IPS-18a (cell line): Measurements from ENCODE around the gene HARS2.
"Not testable (repeated sequence)": the region's sequence is repeated elsewhere in the genome, so short reads cannot be mapped to it uniquely, and the experiment has no call there.

ENCODE experiments used
- H3K27ac ChIP-seq: one replicate; pipeline ENCODE4 v1.5.1; 2013; ENCODE audit warnings: low read length
- H3K27me3 ChIP-seq: one replicate; pipeline ENCODE4 v1.6.1; 2013; ENCODE audit warnings: mild to moderate bottlenecking, low read length; ENCODE audit not compliant: control insufficient read depth, insufficient read depth
- H3K36me3 ChIP-seq: one replicate; pipeline ENCODE4 v1.6.1; 2013; ENCODE audit warnings: low read depth, low read length; ENCODE audit not compliant: control insufficient read depth
- H3K4me1 ChIP-seq: one replicate; pipeline ENCODE4 v1.6.1; 2013; ENCODE audit warnings: low read depth, low read length; ENCODE audit not compliant: control insufficient read depth
- H3K4me3 ChIP-seq: one replicate; pipeline ENCODE4 v1.5.1; 2013; ENCODE audit warnings: low read length
- H3K9ac ChIP-seq: one replicate; pipeline ENCODE4 v1.6.1; 2013; ENCODE audit warnings: mild to moderate bottlenecking, low read length, moderate library complexity
- H3K9me3 ChIP-seq: one replicate; pipeline ENCODE4 v1.6.1; 2013; ENCODE audit warnings: low read depth, low read length; ENCODE audit not compliant: control insufficient read depth

Gene HARS2, protein sequence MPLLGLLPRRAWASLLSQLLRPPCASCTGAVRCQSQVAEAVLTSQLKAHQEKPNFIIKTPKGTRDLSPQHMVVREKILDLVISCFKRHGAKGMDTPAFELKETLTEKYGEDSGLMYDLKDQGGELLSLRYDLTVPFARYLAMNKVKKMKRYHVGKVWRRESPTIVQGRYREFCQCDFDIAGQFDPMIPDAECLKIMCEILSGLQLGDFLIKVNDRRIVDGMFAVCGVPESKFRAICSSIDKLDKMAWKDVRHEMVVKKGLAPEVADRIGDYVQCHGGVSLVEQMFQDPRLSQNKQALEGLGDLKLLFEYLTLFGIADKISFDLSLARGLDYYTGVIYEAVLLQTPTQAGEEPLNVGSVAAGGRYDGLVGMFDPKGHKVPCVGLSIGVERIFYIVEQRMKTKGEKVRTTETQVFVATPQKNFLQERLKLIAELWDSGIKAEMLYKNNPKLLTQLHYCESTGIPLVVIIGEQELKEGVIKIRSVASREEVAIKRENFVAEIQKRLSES

DNA sequence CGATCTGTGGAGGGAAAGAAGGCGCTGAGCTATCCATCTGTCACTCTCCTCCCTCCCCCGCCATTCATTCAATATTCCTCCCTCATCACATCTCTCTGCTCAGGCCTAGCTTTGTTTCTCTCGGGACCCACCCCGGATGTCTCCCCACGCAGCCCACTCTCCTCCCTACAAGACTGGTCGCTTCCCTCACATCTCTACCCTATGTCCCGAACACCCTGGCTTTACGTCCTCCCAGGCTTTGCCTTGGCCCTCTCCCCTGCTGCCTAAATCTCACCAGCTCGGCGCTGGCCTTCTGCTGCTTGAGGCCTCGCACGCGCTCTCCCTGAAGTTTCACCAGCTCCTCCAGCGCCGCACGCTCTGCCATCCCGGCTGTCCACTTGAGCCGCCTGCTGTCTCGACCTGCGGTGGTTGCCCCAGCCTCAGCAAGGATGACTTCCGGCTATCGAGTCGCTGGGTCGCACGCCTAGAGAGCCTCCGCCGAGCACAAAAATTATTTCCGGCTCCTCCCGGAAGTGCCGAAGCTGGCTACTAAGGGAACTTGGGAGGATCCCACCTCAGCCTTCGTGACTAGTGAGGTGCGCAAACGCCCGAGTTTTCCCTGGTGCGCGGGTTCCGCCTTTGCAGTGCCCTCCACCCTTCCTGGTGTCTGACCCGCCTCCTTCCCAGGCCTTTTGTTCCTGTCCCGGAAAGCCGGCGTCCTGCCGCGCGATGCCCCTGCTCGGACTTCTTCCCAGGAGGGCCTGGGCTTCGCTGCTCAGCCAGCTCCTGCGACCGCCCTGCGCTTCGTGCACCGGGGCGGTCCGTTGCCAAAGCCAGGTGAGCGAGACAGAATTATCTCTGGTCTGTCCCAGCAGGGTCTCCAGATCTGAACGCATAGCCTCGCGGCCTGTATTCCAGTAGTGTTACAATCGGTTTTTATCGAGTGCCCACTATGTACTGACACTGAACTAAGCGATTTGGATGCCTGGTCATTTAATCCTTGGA is at the start of gene HARS2, which contains the start of gene HARS1:
Gene HARS2, plus strand, starts transcription at position 515 of the 984 bp plus-strand sequence. Its CDS starts 194 bp downstream, at position 709.
Gene HARS1, minus strand, starts transcription at position 430 of the 984 bp plus-strand sequence. Its CDS starts 66 bp downstream, at position 364.
- H3K4me3 ChIP-seq, result peak within 1 kb of the TSS; percentile 90
- peaks cover 38% of the 10 kb centered on the region for H3K36me3 ChIP-seq
- peak within 1 kb of the TSS; percentile 54 for H3K27ac ChIP-seq

DNA sequence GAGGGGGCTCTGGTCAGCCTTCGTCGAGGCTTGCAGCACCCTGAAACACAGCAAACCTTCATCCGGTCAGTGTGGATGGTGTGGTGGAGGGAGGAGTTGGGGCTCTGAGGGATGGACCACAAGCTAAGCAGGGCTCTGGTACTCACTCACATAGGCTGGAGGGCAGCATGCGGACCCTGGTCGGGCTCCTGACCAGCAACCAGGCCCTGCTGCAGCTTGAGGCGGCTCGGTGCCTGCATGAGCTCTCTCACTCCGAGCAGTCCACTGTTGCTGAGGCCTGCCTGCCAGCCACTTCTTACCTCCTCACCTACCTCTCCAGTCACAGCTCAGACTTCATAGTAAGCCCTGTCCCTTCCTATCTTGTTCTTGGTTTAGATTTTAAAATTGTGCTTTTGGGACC is 49.5 kb upstream of the HARS2 start:
- no peak overlapping the region for H3K9ac ChIP-seq
- H3K4me1 ChIP-seq, result peaks cover 3% of the 10 kb centered on the region
- H3K4me3 ChIP-seq, result no peak overlapping the region
- no peak overlapping the region for H3K27ac ChIP-seq
- H3K9me3 ChIP-seq, result no peaks in the 10 kb centered on the region
- peaks cover 41% of the 10 kb centered on the region for H3K36me3 ChIP-seq
- H3K27me3 ChIP-seq, result no peaks in the 10 kb centered on the region

More for the DNA sequence above, at the start of gene HARS2, which contains the start of gene HARS1:
- Histone ChIP-seq H3K4me1 (no peaks in the 10 kb centered on the region), H3K9me3 (no peaks in the 10 kb centered on the region), H3K27me3 (no peaks in the 10 kb centered on the region), H3K9ac (peak within 1 kb of the TSS; percentile 73)

DNA sequence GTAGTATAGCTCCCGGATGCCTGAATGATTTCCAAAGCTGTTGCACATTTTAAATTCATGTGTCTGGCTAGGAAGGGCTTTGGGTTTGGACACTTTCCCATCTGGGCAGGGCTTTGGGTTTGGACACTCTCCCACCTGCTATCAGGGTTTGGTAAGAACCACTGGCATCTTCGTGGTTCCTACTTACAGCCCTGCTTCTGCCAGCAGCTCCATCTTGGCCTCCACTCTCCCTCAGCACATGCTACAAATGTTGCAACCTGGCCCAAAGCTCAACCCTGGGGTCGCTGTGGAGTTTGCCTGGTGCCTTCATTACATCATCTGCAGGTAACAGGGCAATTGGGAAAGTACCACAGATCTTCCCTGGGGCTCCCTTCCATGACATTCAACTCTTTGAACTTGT is 48.5 kb upstream of the HARS2 start:
- Histone ChIP-seq H3K4me1 (peaks cover 3% of the 10 kb centered on the region), H3K9me3 (no peaks in the 10 kb centered on the region), H3K9ac (no peak overlapping the region), H3K4me3 (no peak overlapping the region), H3K36me3 (peaks cover 41% of the 10 kb centered on the region), H3K27ac (no peak overlapping the region), H3K27me3 (no peaks in the 10 kb centered on the region)

DNA sequence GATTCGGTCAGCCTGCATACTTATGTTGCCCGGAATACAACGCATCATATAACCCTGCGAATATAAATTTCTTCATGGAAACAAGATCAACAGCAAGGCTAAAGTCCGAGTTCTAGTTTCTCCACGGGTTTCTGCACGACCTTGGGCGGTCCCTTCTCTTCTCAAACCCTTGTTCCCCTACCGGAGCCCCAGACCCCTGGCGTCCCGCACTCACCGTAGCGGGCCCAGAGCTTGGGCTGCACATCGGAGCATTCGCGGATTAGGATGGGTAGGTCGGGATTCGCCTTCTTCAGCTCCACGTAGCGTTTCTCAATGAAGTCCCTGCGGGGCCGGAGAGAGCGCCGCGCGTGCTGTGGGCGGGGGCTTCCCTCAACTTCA is 44.2 kb upstream of the HARS2 start:
- Histone ChIP-seq H3K27ac (no peak overlapping the region), H3K36me3 (peaks cover 53% of the 10 kb centered on the region), H3K9ac (peak overlapping the region; percentile 81), H3K27me3 (no peaks in the 10 kb centered on the region), H3K4me1 (no peaks in the 10 kb centered on the region), H3K9me3 (no peaks in the 10 kb centered on the region), H3K4me3 (peak overlapping the region; percentile 94)

DNA sequence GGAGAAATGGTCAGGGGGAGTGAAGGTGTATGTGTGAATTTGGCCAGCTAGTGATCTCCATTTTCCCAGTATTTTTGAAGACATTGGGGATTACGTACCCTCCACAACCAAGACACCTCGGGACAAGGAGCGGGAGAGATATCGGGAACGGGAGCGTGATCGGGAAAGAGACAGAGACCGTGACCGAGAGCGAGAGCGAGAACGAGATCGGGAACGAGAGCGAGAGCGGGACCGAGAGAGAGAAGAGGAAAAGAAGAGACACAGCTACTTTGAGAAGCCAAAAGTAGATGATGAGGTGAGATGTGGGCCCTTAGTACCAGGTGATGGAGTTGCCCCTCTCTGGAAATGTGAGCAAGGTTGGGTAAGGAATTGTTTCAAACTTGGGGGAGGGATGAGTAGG is 32.4 kb upstream of the HARS2 start:
- peaks cover 83% of the 10 kb centered on the region for H3K36me3 ChIP-seq

DNA sequence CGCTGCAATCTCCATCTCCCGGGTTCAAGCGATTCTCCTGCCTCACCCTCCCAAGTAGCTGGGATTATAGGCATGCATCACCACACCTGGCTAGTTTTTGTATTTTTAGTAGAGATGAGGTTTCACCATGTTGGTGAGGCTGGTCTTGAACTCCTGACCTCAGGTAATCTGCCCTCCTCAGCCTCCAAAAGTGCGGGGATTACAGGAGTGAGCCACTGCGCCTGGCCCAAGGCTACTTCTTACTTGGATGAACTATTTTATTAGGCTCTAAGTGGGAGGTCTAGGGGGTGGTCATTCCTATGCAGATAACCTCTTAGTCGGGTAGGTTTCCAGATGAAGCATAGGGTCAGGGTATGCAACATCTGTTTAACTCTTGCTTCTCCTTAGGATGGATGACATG is 30.9 kb upstream of the HARS2 start:
- not testable (repeated sequence) for H3K9me3 ChIP-seq, H3K4me1 ChIP-seq, H3K9ac ChIP-seq, H3K4me3 ChIP-seq, H3K27me3 ChIP-seq, H3K27ac ChIP-seq
- peaks cover 68% of the 10 kb centered on the region for H3K36me3 ChIP-seq

More for the DNA sequence above, 32.4 kb upstream of the HARS2 start:
- Histone ChIP-seq H3K9me3 (no peaks in the 10 kb centered on the region), H3K4me3 (no peak overlapping the region), H3K27ac (no peak overlapping the region), H3K9ac (no peak overlapping the region), H3K4me1 (no peaks in the 10 kb centered on the region), H3K27me3 (no peaks in the 10 kb centered on the region)

DNA sequence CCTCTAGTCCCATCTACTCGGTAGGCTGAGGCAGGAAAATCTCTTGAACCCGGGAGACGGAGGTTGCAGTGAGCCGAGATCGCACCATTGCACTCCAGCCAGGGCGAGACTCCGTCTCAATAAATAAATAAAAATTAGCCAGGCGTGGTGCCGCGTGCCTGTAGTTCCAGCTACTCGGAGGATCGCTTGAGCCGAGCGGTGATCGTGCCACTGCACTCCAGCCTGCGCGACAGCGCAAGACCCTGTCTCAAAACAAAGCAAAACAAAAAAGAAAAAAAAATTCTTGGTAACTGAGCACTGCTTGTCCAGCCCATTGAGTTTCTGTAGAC is 27.3 kb upstream of the HARS2 start:
- H3K9ac ChIP-seq, result peak overlapping the region; percentile 61
- H3K9me3 ChIP-seq, result no peaks in the 10 kb centered on the region
- no peaks in the 10 kb centered on the region for H3K4me1 ChIP-seq
- H3K27ac ChIP-seq, result no peak overlapping the region
- no peaks in the 10 kb centered on the region for H3K27me3 ChIP-seq
- peak overlapping the region; percentile 91 for H3K4me3 ChIP-seq
- H3K36me3 ChIP-seq, result peaks cover 53% of the 10 kb centered on the region

DNA sequence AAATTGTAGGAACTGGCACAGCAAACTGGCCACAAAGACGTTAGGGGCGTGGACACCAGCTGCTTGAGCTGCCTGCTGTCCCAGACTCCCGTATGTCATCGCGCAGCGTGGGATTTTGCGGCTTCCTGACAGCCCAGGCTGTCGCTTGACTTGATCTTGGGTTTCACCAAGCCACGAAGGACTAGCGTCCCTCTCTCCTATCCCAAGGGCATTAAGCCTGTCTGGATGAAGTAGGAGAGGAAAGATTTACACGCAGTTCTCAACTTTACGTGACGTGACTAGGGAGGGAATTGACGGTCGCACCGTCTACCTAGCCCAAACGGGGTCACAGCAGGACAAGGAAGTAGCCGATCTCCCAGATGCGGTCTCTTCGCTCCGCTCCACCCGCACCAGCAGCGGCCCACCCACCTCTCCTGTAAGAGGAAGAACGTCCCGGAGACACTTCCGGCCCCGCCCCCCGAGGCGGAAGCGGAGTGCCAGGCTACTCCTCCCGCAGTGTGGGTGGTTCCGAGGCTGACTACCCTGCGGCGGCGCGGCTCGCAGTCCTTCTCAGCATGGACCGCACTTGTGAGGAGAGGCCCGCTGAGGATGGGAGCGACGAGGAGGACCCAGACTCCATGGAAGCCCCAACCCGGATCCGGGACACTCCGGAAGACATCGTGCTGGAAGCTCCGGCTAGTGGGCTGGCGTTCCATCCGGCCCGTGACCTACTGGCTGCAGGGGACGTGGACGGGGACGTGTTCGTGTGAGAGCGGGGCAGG is 26.7 kb upstream of the HARS2 start, which contains the start of gene WDR55:
Gene WDR55, plus strand, starts transcription at position 546 of the 761 bp plus-strand sequence. Its CDS starts 9 bp downstream, at position 555.
- Histone ChIP-seq H3K36me3 (peaks cover 53% of the 10 kb centered on the region), H3K27ac (no peak within 1 kb of the TSS), H3K27me3 (no peaks in the 10 kb centered on the region), H3K4me1 (no peaks in the 10 kb centered on the region), H3K9ac (peak within 1 kb of the TSS; percentile 61), H3K9me3 (no peaks in the 10 kb centered on the region), H3K4me3 (peak within 1 kb of the TSS; percentile 91)

DNA sequence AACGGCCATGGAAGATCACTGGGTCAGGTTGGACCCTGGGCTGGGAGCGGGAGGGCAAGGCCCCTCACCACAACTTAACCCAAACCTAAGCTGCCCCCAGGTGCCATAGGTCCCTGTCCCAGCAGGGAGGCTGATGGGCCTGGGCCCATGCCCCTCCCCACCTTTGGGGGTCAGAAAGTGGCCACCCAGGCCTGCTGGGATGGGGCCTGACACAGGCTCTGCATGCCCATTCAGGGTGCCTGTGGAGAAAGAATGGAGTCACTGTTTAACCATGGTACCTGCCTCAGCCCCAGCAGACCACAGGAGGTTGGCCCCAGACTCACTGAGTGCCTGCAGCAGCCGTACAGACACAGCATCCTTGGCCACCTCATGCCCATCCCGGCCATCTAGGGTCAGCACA is 20.2 kb upstream of the HARS2 start:
- H3K27ac ChIP-seq, H3K4me3 ChIP-seq: not testable (repeated sequence)

DNA sequence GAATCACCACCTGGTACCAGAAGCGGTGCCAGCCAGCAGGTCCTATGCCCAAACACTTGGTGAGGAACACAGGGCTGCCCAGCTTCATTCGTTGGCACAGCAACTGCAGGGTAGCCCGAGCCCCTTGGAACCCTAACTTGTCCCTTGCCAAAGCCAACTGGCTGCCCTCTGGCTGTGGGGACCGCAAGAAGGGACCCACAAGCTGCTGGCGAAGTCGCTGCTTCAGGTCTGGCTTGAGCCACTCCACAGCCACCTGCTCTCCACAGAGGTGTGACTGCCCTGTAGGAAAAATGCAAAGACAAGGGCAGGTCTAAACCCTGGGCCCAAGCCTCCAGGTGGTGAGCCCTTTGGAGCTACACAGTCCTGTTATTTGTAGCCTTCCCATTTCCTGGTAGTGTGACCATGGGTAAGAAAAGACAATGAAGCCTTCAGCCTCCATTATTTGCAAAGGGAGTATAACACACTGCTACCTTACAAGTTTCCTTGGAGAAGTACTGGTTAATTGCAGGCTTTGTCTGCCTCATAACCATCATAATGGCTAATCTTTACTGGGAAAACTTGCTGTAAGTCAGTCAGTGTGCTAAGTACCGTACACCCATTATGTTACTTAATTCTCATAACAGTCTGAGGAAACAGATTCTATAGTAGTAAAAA is 19.7 kb upstream of the HARS2 start:
- H3K9me3 ChIP-seq, result no peaks in the 10 kb centered on the region
- H3K4me1 ChIP-seq, result no peaks in the 10 kb centered on the region
- no peak overlapping the region for H3K9ac ChIP-seq
- no peaks in the 10 kb centered on the region for H3K27me3 ChIP-seq
- no peak overlapping the region for H3K27ac ChIP-seq
- peaks cover 48% of the 10 kb centered on the region for H3K36me3 ChIP-seq
- H3K4me3 ChIP-seq, result no peak overlapping the region

More for the DNA sequence above, 20.2 kb upstream of the HARS2 start:
- H3K4me1 ChIP-seq, H3K9ac ChIP-seq, H3K9me3 ChIP-seq, H3K27me3 ChIP-seq: not testable (repeated sequence)
- H3K36me3 ChIP-seq, result peaks cover 43% of the 10 kb centered on the region
